ENCODE results near the gene SPPL2B.
A peak's percentile ranks its signal among the peaks of the same experiment; 100 is the strongest.

SPPL2B gene

DNA sequence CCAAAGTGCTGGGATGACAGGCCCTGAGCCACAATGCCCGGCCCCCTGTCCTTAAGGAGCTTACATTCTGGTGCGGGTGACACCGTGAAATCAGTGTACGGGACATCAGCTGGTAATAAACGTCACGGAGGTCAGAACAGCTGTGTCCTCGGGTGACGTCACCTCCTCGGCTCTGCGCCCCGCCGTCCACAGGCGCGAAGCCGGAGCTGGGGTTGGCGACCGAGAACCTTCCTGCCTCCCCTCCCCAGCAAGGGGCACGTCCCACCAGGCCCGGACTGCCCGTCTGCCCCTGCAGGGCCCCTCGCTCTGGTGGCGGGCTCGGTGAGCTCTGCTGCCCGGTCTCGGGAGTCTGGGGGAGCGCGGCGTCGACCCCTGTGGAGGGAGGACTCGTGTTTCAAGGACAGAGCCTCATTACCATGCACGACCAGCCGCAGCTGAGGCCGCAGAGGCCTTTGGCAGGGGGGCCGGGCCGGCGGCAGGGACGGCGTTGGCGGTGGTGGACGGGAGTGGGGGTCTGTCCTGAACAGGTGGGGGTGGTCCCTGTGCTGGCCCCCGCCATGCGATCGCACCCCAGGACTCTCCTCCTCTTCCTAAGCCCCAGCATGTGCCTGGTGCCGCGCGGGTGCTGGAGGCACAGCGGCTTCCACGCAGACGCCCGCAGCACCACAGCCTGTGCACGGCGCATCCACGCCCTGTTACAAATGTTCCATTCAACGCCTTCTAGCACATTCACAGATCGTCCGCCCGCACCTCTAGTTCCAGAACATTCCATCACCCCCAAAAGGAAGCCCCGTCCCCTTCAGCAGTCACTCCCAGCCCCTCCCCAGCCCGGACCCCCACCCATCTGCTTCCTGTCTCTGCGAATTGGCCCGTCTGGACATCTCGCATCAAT, 25.9 kb upstream of the SPPL2B start:
- no peak for DNase-seq

DNA sequence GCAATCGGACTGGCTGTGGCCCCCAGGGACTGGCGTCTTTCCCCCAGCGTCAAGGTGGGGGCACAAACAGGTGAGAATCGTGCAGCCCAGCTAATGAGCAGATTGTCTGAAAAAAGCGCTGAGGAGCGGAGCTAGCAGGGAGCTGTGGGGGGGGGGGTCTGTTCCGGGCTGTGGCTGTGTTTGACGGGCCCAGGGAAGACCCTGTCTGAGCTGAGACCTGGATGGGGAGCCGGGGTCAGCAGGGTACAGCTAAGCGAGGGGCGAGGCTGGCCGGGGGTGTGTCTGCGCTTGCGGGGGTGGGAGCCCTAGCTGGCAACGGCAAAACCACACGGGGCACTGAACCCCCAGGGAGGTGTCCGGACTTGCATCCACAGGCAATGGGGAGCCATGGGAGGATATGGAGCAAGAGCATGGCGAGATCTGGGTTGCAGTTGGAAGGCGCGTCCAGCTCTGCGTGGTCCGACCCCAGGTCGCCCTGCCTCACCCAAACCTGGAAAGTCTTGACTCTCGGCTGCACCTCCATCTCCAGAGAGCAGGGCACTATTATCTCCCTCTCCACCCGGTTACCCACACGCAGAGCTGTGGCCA, 25.2 kb upstream of the SPPL2B start:
- DNase-seq = no peak

DNA sequence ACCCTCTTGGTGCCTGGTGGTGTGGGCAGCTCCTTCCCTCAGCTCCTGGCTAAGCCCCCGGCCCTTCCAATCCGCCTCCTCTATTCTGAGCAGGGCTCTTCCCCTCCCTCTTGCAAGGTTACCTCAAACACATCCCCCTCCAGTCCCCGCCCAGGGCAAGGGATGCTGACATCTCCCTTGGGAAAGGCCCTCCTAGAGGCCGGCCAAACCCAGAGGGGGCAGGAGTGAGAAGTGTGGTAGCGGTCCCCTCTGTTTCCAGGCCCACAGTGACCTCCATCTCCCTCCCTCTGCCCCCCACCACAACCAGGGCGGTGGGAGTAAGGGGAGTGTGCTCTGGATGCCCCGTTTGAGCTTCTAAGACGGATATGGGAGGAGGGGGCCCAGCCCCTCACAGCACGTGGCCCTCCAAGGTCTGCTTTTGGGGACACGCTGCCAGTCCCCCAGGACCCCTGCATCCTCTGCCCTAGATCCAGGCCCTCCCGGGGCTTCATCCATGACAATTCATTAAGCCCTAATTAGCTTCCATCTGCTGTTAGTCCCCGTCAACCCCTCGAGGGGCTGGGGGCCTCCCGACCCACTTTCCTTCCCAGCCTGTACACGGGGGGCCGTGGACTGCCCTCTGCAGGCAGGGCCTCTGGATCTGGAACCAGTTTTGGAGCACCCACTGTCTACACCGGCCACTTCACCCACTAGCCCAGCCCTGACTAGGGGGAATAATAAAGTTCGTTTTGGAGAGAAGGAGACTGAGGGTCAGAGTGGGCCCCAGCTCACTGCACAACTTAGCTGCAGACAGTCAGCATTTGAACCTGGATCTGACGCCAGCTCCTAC, 22.8 kb upstream of the SPPL2B start:
- no peak for DNase-seq

DNA sequence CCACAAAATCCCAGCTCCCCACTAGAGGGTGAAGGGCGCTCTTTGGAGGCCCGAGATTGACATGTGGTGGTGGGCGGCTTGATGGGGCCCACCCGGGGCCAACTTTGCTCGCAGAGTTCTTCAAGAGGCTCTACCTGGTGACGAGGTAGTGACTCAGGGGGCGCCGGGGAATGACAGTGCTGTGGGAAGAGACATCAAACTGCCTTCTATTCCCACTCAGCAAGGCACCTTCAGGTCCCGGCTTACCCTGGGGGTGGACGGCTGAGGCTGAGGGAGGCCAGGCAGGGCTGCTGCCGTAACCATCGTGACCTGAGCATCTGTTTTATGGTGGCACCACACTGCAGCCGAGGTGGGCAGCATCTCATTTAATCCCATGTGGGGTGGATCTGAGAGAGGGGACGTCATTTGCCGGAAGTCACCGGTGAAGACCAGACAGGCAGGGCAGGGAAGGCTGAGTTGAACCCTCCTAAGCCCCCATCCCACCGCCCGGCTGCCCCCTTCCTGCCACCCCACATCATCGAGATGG, 22.1 kb upstream of the SPPL2B start:
- DNase-seq = no peak

DNA sequence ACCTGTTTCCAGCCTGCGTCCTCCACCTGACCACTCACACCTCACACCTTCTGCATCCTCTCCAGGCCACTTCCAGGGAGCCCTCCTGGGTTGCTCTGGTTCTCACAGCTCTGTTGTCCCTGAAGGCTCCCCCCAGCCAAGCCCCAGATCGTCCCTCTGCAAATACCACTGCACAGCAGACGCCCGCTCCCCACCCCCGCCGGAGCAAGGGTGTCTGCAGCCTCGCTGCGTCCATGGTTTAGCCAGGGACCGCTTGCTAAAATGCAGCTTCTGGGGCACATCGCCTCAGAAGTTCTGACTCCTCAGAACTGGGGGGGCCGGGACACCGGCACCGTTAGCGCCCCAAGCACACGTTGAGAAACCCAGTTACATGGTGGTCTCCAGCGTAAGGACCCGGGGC, 21.5 kb upstream of the SPPL2B start:
- DNase-seq = no peak

DNA sequence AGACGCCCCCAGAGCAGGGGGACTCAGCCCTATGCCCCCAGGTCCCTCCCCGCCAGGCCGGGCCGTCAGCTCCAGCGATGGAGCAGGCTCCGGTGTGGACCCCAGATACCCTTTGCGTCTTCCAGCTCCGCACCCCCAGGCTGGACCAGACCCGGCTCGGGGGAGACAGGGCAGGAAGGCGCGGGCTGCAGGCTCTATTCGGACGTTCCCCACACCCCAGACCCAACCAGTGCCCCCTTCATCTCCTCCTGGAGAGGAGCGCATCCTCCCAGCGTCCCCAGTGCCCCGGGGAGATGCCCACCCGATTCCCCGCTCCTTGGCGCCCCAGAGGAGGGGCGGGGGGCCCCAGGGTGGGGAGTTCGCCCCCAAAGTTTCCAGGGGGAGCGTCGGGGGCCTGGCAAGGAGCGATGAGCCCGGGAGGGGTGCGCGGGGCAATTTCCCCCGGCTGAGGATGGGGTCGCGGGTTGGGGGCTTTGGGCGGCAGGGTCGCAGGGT, 20.9 kb upstream of the SPPL2B start:
- no peak for DNase-seq

DNA sequence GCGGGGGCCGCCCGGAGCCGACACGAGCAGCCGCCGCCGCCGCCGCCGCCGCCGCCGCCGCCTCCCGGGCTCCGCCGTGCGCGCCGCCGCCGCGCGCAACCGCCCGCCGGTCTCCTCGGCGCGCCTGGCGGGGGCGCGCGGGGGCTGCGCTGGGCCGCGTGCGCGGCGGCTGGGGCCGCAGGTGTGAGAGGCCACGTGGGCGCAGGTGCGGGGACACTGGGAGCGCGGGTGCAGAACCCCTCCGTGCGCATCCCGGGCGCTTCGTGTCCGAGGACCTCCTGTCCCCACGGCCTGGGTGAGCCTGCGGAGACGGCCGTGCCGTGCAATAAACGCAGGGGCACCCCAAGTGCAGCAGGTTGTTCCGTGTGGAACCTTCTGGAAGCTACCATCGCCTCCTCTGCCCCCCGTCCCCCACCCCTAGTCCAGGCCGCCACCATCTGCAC, 20.3 kb upstream of the SPPL2B start, which contains the start of gene LINGO3:
Gene LINGO3 (minus strand): TSS at position 41 of the 443 bp plus-strand sequence. CDS start 16,378 bp downstream, outside the sequence.
- peak; percentile 22 for DNase-seq

DNA sequence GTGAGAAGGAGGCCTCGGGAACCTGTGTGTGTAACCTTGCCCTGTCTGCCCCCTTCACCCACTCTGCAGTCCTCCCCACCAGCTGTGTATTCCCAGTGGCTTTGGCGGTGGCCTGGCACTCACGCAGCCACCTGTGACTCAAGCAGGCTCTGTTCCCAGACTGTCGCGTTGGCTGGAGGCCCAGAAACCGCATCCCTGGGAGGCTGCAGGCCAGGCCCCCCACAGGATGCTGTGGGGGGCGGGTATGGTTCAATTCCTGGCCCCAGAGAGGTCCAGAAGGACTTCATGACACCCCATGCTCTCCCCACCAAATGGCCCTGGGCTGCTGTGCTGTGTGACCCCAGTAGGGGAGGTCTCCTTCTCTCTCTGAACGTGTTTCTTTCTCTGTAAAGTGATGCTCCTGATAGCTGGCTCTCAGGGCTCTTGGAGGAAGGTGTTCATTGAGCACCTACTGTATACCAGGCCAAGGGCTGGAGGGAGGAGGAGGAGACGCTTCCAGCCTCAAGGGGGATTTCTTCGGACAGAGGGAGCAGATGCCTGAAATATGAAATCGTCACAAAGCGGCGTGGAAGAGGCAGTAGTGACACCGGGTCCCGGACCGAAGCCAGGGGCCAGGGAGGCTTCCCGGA, 18.6 kb upstream of the SPPL2B start:
- no peak for DNase-seq

DNA sequence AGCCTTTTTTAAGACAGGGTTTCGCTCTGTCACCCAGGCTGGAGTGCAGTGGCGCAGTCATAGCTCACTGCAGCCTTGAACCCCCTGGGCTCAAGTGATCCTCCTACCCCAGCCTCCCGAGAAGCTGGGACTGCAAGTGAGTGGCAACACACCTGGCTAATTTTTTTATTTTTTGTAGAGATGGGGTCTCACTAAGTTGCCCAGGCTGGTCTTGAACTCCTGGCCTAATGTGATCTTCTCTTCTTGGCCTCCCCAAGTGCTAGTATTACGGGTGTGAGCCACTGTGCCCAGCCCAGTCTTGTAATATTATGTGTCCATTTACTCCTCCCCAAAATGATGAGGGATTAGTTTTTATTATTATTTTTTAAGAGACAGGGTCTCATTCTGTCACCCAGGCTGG, 17.4 kb upstream of the SPPL2B start:
- DNase-seq = no peak

DNA sequence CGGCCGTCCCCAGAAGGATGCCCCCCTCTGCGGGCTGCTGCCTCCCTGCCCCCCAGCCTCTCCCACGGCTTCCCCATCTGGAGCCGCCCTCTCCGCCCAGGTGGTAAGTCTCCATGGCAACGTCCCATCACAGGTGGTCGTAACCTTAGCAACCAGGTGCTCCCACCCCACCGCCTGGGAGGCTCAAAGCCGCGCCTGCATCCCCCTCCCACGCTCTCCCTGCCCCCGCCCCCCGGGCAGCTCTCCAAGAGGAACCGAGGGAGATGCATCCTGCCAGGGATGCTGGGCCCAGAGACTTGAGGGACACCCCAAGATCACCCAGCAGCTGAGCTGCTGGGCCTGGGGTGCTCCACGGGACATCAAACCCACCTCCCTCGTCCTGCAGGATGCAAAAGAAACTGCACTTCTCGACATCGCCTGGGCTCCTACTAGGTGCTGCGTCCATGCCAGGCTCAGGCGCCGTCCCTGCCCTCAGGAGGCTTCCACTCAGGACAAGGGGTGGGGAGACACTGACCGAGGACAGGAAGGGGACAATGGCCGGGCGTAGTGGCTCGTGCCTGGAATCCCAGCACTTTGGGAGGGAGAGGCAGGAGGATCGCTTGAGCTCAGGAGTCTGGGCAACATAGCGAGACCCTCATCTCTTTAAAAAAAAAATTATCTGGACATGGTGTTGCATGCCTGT, 15.5 kb upstream of the SPPL2B start:
- DNase-seq = peak; percentile 65

DNA sequence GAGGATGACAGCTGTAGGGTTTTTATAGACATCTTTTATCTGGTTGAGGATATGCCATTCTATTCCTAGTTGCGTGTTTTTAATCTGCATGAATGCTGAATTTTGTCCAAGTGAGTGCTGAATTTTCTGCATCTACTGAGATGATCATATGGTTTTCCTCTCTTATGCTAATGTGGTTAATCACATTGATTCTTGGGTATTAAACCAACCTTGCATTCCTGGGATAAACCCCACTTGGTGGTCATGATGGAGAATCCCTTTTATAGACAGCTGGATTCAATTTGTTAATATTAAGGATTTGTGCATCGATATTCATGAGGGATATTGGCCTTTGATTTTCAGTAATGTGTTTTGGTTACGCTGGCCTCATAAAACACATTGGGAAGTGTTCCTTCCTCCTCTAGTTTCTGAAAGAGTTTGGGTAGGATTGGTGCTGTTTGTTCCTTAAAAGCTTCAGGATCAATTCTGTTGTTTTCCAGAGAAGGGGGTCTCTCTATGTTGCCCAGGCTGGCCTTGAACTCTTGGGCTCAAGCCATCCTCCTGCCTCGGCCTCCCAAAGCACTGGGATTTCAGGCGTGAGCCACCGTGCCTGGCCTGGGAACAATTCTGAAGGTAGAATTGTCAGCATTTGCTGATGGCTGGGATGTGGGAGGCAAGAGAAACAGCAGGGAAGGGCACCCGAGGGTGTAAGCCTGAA, 13.2 kb upstream of the SPPL2B start:
- no peak for DNase-seq

DNA sequence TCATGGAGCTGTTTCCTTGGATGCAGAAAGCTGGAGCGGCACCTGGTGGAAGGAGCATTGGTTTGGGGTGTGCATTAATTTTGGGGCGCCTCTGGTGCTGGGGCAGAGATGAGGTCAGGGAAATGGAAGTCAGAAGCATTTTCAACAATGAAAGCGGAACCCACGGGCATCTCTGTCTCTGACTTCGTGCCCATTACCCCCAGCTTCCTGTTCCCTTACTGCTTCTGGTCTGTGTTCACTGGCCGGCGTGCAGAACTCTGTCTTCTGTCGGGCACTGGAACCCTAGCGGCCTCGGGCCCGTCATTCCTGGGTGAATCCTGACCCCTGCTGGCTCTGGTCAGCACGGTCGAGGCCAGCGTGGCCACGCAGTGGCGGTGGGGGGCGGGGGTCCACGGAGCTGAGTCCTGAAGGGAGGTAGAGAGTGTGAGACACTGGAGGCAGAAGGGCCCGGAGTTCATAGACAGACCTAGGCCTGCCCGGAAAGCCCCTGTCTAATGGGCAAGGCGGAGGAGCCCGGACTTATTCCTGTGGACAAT, 12.6 kb upstream of the SPPL2B start:
- DNase-seq = peak; percentile 68

DNA sequence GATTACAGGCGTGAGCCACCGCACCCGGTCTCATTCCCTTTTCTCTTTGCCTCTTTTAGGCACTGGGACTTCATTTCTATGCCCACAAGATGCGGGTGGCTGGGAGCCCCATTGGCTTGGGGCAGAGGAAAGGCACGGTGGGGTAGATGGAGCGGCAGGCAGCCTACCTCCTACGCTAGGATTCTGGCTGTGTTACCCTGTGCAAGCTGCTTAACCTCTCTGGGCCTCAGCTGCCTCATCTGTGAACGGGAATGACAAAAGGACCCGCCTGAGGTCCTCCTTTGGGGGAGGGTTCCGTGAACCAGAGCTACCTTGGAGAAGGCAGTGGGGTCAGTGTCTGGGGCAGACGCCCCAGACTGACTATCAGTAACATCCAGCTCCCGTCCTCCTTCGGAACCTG, 11.2 kb upstream of the SPPL2B start:
- DNase-seq = no peak

DNA sequence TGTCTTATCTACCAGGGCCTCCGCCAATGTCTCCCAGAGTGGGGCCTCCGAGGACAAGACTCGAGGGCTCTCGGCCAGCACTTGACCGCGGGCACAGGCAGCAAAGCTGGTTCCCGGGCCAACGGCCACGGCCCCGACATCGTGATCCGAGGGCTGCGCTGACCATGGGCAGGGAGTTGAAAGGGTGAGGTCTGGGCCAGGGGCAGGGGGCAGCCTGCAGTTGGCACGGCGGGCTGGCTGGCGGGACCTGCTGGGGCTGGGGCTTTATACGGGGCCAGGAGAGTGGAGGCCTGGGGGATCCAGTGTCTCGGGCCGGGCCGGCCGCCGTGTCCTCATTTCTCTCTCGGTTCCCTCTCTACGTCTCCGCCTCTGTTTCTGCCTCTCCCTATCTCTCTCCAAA, 10.7 kb upstream of the SPPL2B start:
- DNase-seq = no peak

DNA sequence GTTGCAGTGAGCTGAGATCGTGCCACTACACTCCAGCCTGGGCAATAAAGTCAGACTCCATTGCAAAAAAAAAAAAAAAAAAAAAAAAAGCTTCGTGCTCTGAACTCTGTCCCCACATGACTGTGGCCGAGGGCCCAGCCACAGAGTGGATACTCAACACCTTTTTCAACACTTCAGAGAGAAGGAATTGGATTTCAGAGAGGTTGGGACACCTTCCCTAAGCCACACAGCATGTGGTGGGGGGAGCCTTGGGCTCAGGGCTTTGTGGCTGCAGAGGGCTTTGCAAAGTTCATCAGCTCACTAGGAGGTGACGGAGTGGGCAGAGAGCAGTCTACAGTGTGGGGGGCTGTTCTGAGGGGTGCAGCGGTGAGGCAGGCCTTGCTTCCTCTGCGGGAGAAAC, 9.6 kb upstream of the SPPL2B start:
- DNase-seq = no peak

DNA sequence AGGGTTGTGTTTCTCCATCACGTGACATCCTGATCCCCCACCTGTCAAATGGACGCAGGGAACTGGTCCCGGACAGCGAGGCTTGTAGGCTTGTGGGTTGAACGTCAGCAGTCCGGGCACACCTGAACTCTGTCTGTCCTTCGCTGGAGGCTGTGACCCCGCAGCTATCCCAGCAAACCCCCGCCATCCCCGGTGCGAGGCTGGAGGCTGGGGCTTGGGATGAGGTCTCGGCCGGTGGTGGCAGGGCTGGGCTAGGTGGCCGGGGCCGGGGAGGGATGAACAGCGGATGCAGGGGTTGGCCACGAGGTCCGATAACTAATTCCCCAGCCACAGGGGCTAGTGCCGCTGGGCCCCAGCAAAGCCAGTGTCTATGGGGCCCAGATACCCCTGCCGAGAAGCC, 8.9 kb upstream of the SPPL2B start:
- no peak for DNase-seq

DNA sequence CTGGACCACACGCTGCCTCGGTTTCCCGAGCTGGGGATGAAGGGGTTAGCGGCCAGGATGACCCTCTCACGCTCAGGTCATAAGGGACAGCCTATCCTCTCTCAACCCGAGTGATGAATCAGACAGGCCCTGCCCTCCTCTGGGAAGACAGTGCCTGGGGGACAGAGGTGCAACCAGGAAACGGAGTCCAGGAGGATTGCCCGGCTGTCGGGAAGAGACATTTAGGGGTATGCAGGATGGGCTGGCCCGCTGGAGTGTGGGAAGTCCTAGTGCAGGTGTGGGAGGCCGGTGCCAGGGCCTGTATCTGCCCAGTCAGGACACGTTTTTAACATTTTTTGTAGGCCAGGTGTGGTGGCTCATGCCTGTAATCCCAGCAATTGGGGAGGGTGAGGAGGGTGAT, 8.4 kb upstream of the SPPL2B start:
- no peak for DNase-seq

DNA sequence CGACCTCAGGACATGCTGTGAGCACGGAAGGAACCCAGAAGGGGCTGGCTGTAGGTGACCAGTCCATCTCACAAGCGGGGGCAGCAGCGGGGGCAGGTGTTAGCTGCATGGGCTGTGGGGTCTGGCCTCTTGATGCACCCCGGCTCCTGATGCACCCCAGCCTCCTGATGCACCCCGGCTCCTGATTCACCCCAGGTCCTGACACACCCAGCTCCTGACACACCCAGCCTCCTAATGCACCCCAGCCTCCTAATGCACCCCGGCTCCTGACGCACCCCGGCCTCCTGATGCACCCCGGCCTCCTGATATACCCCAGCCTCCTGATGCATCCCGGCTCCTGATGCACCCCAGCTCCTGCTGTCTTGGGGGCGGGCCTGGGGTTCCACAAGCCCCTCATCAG, 7.5 kb upstream of the SPPL2B start:
- DNase-seq = no peak

DNA sequence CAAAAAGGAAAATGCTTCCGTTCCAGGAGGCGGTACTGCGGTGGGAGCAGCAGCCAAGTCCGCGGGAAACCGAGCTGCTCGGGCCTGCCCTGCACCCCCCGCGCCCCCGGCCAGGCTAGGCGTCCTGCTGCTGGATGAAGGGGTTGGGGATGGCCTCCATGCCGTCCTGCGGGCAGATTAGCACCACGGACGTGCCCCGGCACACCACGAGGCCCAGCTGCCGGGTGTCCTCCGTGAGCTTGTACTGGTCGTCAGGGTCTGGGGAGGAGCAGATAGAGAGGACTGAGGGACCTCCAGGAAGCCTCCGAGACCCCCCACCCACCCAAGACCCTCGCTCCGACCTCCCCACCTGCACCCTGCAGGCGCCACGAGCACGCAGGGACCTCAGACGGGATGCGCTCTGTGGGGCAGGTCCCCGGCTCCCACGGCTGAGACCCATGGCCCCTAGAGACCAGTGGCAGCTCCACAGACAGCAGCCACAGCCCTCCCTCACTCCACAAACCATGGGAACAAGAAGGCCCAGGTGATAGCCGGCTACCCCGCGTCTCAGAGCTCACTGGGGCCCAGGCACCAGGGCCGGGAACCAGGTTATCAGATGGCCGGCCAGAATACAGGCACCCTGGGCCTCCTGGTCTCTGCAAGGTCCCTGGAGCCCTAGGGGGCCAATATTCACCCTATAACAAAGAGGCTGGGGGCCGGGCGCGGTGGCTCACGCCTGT, 6.8 kb upstream of the SPPL2B start:
- DNase-seq = no peak

DNA sequence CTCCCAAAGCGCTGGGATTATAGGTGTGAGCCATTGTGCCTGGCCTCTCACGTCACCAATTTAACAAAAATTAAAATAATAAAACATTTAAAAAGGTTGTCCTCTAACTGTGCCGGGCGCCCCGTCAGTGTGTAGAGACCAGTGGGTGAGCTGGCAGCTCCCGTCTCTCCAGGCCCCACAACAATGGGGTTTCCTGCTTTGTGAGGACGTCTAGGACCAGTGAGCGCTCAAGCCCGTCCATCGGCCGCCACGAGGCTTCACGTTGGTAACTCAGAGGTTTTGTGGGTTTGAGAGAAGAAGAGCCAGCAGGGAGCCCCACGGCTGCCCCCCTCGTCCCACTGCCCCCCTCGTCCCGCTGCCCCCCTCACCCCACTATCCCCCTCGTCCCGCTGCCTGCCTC, 4.8 kb upstream of the SPPL2B start:
- no peak for DNase-seq
